ENCODE results near the gene SPTBN1. TPM values are rescaled to one million over a fixed set of nuclear protein-coding genes. Genes with fewer than 3 reads are reported as not detected.

SPTBN1 gene
- total and polyA plus RNA-seq, 2 experiments from 2014 or later, result 58.1 to 204 TPM

GRCh38 chr2:54502731-54503130 is 46.6 kb downstream of the SPTBN1 start:
- no peak overlapping the region for H3K4me2 ChIP-seq
- ATAC-seq, result no peak
- H3K4me1 ChIP-seq (ENCODE audit: insufficient read depth), result peaks cover 18% of the 10 kb centered on the region
- no peaks in the 10 kb centered on the region; the same call in 1 of the 2 replicates for H3K9me2 ChIP-seq (ENCODE audit: insufficient read depth)
- H3K4me3 ChIP-seq, result no peak overlapping the region
- no peaks in the 10 kb centered on the region for H3K36me3 Mint-ChIP-seq (ENCODE audit: low read depth)
- no peaks in the 10 kb centered on the region for H3F3A ChIP-seq (replicated peaks; ENCODE audit: low read depth)
- no peak for TF ChIP-seq STAT1 (IDR thresholded peaks at IDR 0.05; ENCODE audit: unreplicated experiment)
- no peak for TF ChIP-seq EZH2 (IDR thresholded peaks at IDR 0.05; ENCODE audit: low read depth, unreplicated experiment)
- TF ChIP-seq, protein P1, sequence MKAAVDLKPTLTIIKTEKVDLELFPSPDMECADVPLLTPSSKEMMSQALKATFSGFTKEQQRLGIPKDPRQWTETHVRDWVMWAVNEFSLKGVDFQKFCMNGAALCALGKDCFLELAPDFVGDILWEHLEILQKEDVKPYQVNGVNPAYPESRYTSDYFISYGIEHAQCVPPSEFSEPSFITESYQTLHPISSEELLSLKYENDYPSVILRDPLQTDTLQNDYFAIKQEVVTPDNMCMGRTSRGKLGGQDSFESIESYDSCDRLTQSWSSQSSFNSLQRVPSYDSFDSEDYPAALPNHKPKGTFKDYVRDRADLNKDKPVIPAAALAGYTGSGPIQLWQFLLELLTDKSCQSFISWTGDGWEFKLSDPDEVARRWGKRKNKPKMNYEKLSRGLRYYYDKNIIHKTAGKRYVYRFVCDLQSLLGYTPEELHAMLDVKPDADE (IDR thresholded peaks at IDR 0.05), result no peak
- TF ChIP-seq, protein P2, sequence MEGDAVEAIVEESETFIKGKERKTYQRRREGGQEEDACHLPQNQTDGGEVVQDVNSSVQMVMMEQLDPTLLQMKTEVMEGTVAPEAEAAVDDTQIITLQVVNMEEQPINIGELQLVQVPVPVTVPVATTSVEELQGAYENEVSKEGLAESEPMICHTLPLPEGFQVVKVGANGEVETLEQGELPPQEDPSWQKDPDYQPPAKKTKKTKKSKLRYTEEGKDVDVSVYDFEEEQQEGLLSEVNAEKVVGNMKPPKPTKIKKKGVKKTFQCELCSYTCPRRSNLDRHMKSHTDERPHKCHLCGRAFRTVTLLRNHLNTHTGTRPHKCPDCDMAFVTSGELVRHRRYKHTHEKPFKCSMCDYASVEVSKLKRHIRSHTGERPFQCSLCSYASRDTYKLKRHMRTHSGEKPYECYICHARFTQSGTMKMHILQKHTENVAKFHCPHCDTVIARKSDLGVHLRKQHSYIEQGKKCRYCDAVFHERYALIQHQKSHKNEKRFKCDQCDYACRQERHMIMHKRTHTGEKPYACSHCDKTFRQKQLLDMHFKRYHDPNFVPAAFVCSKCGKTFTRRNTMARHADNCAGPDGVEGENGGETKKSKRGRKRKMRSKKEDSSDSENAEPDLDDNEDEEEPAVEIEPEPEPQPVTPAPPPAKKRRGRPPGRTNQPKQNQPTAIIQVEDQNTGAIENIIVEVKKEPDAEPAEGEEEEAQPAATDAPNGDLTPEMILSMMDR (conservative IDR thresholded peaks at IDR 0.05; ENCODE audit: low read depth in 2 of 2), result no peak
- no peak for TF ChIP-seq REST (IDR thresholded peaks at IDR 0.05; ENCODE audit: unreplicated experiment)
- TF ChIP-seq ZNF114 (CRISPR knock-in tag; IDR thresholded peaks at IDR 0.05), result no peak
- no peak for TF ChIP-seq CREB1 (CRISPR knock-in tag; IDR thresholded peaks at IDR 0.05; ENCODE audit: low read depth)
- no peak for TF ChIP-seq NANOG (IDR thresholded peaks at IDR 0.05; ENCODE audit: borderline replicate concordance)
- no peak for TF ChIP-seq ZNF331 (CRISPR knock-in tag; IDR thresholded peaks at IDR 0.05; ENCODE audit: low read depth)
- TF ChIP-seq POLR2AphosphoS5 (IDR thresholded peaks at IDR 0.05; ENCODE audit: low read depth), result no peak
- DNase-seq (ENCODE audit: low spot score), result no peak
- no peak overlapping the region for H3K27ac ChIP-seq (ENCODE audit: low read depth)
- H3K4me3 Mint-ChIP-seq, result no peak overlapping the region
- peaks cover 53% of the 10 kb centered on the region for H3K4me1 Mint-ChIP-seq
- H3K27me3 ChIP-seq (ENCODE audit: insufficient read depth), result no peaks in the 10 kb centered on the region
- H3K79me2 ChIP-seq (replicated peaks; ENCODE audit: insufficient read depth), result peaks cover 14% of the 10 kb centered on the region
- H3K27ac Mint-ChIP-seq, result no peak overlapping the region
- no peaks in the 10 kb centered on the region for H4K20me1 ChIP-seq (replicated peaks; ENCODE audit: insufficient read depth)
- H3K9me3 Mint-ChIP-seq, result no peaks in the 10 kb centered on the region
- peaks cover 3% of the 10 kb centered on the region for H3K27me3 Mint-ChIP-seq (ENCODE audit: insufficient read depth, low read depth, poor library complexity)
- no peak overlapping the region for H2AFZ ChIP-seq
- no peaks in the 10 kb centered on the region for H3K36me3 ChIP-seq (ENCODE audit: insufficient read depth)

Measured in GM23338 (cell line).